Superior temporal gyrus (tissue), 1 donor: ENCODE data around the gene GRB10.

ENCODE experiments used
- DNase-seq: peaks from one replicate; pipeline ENCODE4 v3.0.0-alpha.2; 2016; ENCODE audit errors: extremely low spot score

Gene GRB10

GRCh38 chr7:50720295-50720694, 62.4 kb downstream of the GRB10 start:
- no peak for DNase-seq

DNA sequence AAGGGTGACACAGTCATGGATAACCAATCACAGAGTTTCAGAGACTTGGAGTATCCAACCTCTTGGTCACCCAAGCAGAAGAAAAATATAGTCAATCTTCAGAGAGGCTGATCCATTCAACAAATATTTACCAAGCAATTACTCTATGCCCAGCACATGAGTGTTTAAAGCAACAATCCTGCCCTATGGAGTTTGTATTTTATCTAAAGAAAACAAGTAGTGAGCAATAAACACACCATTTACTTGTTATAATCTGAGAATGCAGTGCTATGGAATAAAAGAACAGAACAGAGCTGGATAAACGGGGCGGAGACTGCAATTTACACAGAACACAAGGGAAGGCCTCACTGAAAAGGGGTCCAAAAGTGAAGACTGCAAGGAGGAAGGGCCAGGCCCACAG, 63.8 kb downstream of the GRB10 start:
- no peak for DNase-seq

DNA sequence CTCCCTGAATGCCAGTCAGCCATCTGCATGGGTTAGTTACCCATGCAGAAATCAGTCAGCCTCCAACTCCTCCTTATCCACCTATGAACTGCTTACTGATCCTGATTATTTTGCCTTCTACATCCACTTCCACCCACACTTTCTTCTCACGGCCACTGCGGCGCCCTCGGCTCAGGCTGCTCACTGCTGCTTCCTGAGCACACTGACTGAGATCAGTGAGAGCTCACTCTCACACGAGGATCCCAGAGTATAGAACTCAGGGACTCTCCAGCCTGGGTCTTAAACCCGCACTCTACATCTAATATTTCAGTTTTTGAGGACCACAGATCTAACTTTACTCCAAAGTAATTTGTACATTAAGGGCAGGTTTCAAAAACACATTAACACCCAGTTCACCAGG, 64.4 kb downstream of the GRB10 start:
- no peak for DNase-seq

DNA sequence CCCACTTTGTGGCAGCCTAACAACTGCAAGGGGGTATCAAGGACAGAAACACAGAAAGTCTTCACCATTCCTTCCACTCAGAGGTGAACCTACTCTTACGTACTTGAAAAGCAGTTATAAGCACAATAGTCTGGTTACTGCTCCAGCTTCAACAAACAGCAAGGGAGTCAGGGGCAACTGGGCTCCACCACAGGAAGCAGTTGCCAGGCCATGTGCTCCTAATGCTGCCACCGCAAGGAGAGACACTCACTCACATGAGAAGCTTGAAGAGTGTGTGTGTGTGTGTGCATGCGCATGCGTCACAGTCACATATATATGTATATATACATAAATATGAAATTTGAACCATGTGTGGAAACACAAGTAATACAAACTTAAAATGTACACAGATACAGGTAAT, 65.5 kb downstream of the GRB10 start:
- no peak for DNase-seq

GRCh38 chr7:50714857-50715256, 67.8 kb downstream of the GRB10 start:
- no peak for DNase-seq

DNA sequence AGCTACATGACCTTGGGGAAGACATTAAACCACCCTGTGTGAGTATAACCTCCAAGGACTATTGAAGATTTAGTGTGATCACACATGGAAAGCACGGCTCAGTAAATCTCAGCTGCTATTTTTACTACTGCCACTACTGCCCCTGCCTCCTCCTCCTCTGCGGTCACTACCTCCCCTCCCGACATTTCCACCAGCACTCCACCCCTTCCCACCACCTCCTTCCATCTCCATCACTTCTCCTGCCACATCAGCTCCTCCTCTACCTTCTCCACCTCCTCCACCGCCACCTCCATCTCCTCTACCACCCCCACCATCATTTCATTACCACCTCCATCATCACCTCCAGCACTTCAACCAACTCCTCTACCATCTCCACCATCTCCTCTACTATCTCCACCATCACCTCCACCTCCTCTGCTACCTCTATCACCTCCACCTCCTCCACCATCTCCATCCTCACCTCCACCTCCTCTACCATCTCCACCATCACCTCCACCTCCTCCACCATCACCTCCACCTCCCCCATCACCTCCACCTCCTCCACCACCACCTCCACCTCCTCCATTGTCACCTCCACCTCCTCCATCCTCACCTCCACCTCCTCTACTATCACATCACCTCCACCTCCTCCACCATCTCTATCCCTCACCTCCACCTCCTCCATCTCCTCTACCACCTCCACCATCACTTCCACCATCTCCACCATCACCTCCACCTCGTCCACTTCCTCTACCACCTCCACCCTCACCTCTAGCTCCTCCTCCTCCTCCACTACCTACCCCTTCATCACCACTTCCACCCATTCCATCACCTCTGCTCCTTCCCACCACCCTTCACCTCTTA, 69.4 kb downstream of the GRB10 start:
- no peak for DNase-seq

GRCh38 chr7:50712252-50713122, 70.2 kb downstream of the GRB10 start:
- DNase-seq: no peak

- DNase-seq: no peak
Observed at GRCh38 chr7:50711271-50712175, 71.2 kb downstream of the GRB10 start.

DNA sequence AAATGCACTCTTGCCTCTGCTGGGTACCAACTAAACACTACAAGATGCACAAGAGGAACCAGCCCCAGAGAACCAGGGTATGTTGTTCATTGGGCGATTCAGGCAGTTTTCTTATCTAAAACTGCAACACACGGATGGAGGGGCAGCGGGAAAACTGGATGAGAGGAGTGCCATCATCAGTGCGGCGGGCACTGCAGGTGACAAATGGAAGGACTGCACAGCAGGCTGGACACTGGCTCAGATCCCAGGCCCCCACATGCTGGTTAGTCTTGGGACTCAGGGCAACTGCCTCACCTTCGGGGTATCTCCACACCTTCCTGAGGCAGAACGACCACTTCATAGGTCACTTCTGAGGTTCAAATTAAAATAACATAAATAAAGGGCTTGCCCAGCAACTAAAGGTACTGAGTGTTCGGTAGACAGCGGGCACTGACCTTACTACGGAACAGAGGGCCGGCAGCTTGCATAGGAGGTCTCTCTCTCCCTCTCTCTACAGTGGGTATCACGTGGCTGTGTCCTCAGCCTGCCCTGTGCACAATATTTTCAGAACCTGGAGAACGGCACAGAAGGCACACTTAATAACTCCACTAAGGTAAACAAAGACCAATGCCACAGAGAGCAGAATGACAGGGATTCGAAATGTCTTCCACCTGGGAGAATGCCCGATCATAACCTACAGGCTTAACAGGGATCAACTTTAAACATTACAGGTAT, 72.1 kb downstream of the GRB10 start:
- DNase-seq: no peak

GRCh38 chr7:50709151-50709550, 73.5 kb downstream of the GRB10 start:
- DNase-seq: no peak

DNA sequence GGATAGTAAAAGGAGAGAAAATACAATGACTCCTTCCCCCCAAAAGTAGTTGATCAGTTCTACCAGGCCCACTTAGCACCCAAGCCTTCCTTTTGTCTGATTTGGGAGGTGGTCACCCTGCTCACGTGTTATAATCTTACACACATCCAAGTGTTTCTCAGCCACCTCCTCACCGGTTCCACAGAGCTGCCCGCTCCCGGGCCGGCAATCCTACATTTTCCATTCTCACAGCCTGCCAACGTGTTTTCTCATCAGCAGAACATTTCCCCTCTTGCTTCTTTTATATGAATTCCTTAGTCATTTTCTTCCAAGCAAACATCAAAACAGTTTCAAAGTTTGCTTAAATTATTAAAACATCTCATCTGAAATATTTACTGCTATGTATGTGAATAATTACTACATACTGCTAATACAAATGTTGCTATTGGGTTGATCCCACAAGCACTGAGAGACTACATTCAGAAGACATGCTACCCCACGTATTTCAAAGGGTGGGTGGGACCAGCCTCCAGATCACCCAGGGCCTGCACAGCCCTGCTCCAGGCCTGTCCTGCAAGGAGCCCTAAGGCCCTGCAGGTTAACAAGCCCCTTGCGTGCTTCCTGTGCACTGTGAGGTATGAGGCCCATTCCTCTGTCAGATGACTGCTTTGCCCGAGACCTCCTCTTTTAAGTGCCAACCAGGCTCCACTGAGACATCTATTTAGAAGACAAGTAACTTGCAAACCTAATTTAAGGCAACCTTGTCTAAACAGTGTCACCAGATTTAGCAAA, 75.3 kb downstream of the GRB10 start:
- no peak for DNase-seq

DNA sequence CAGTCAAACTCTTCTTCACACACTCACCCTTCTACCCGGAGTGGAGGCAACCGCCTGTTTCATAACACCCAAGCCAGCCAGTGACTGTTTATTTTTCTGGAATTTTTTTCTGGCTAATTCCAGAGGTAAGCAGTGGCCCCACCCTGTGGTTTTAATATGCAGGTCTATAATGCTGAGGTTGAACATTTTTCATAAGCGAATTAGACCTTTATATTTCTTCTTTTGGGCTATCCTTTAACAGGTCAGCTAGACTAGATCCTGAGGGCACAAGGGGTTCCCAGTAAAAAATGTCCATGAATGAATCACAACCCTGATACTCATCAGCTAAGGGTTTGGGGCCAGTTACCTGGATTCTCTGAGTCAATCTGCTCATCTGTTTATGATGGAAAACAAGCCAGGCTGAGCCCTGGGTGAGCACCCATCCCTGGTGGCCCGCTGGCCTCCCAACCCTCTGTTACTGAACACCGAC, 76.2 kb downstream of the GRB10 start:
- DNase-seq: no peak

DNA sequence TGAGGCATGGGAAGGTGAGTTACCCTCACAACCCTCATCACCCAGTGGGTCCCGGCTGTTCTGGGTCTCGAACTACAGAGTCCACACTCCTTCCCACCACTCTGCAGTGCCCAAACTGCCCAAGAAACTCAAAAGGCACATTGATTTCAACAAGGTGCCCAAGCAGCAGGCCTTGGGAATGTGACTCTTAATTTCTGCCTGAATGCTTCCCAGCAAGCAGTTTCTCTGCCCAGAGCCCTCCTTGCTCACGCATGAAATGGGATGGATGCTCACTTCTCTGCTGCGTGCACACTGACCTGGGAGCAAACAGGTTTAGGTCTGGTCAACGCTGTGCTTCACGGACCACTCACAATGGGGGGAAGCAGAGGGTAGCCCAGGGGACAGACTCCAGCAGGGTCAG, 77.9 kb downstream of the GRB10 start:
- no peak for DNase-seq

DNA sequence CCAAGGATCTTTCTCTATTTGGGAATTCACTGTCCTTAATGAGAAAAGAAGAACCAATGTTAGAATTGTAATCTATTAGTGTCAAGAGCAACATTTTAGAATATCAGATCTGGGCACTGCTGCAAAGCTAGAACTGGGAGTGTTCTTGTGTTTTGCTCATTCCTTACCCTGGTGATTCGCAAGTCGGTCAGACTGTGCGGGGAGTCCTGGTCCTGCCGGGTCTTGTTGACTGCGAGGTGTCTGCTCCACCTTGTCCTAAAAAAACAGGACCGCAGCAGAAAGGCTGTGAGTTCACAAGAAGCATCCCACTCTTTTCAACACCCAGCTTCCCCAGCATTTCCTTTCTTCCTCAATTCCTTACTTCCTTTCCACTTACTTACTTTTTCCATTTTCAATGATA, 79.0 kb downstream of the GRB10 start:
- no peak for DNase-seq

DNA sequence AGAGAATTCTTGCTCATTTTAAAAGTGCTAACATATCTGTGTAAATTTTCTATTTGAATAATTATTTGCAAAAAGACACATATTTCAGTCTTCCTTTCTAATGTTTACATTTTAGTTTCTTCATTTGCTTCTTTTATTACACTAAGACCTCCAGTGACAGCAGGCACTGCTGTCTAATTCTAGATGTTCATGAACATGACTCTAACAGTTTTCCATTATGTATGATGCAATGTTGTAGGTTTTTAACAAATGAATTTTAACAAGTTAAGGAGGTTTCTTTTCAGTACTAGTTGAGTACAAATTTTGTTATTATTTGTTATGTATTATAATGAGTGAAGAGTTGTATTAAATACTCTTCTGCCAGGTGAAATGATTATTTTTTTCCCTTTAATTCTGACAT, 83.6 kb downstream of the GRB10 start:
- DNase-seq: no peak

DNA sequence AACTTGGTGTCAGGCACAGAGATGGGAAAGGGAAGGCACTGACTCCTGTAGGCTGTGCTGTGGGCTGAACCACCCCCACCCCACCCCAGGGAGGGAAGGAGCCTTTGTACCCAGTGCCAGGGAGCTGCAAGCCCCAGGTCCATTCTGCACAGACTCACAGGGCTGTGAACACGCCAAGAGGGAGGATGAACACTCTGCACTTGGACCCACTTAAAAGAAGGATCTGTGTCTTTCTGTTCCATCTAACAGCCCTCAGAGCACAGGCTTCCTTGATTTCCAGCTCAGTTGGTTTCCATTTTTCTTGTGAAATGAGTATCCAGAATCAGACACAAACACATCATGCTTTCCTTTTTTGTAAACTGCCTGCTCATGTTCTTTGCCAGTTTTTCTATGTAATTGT, 84.9 kb downstream of the GRB10 start:
- no peak for DNase-seq

- DNase-seq: no peak
Observed at GRCh38 chr7:50696810-50697582, 85.7 kb downstream of the GRB10 start.

- DNase-seq: no peak
Observed at GRCh38 chr7:50695026-50695425, 87.7 kb downstream of the GRB10 start.

- DNase-seq: no peak
Observed at GRCh38 chr7:50693455-50694130, 89.1 kb downstream of the GRB10 start.
